Lower lobe of right lung (tissue), 2 donors: ENCODE data around the gene TMEM176B. TPM values are rescaled to one million over a fixed set of nuclear protein-coding genes. Genes with fewer than 3 reads are reported as not detected.

Source experiments
- ATAC-seq, 2 donors: fragments of 200-7000 bp; cut with Tn5 transposase; one replicate each; pipeline ENCODE4 v1.9.1; 2020 to 2022; ENCODE audit warnings: mild to moderate bottlenecking in 2 of 2, moderate library complexity in 2 of 2
- DNase-seq: peaks from one replicate; pipeline ENCODE4 v3.0.0-alpha.2; 2020
- H3K27ac ChIP-seq: fragments of 200-600 bp; one replicate; pipeline ENCODE4 v1.8.0; 2022
- H3K27me3 ChIP-seq: fragments of 200-600 bp; one replicate; pipeline ENCODE4 v1.8.0; 2022; ENCODE audit warnings: low read depth
- H3K36me3 ChIP-seq: fragments of 200-600 bp; one replicate; pipeline ENCODE4 v1.8.0; 2022; ENCODE audit warnings: mild to moderate bottlenecking
- H3K4me1 ChIP-seq: fragments of 200-600 bp; one replicate; pipeline ENCODE4 v1.8.0; 2022
- H3K4me3 ChIP-seq: fragments of 200-600 bp; one replicate; pipeline ENCODE4 v1.8.0; 2022; ENCODE audit warnings: mild to moderate bottlenecking
- H3K9me3 ChIP-seq: fragments of 200-600 bp; one replicate; pipeline ENCODE4 v1.8.0; 2022
- intact Hi-C: fragments of 100-400 bp; cut with DNase I; formaldehyde crosslinking; loops from one replicate; pipeline ENCODE4 v1.11.0; 2022
- total RNA-seq: library from RNA; stranded (reverse); fragmentation: NEBNext Ultra II Directional; extraction: Animal tissue kit (Norgen Biotek cat#: 25700); gene quantifications from one replicate; pipeline ENCODE4 v1.2.1, GENCODE V29; 2021
- TF ChIP-seq, protein P1 (sequence below): fragments of 200-600 bp; IDR thresholded peaks from one replicate; pipeline ENCODE4 v1.8.0; 2022; ENCODE audit warnings: antibody characterized with exemption, mild to moderate bottlenecking
- donor health status: DM: no; HTN: yes; CAD: no; lungs with severe emphysema.

Gene TMEM176B
- total RNA-seq, 1 donor from 2014 or later, result 69.4 TPM

- Histone ChIP-seq H3K4me1 (peaks cover 29% of the 10 kb centered on the region), H3K36me3 (peaks cover 25% of the 10 kb centered on the region), H3K4me3 (no peak overlapping the region), H3K27ac (no peak overlapping the region), H3K9me3 (no peaks in the 10 kb centered on the region), H3K27me3 (no peaks in the 10 kb centered on the region)
- DNase-seq, result no peak
- TF ChIP-seq, protein P1, sequence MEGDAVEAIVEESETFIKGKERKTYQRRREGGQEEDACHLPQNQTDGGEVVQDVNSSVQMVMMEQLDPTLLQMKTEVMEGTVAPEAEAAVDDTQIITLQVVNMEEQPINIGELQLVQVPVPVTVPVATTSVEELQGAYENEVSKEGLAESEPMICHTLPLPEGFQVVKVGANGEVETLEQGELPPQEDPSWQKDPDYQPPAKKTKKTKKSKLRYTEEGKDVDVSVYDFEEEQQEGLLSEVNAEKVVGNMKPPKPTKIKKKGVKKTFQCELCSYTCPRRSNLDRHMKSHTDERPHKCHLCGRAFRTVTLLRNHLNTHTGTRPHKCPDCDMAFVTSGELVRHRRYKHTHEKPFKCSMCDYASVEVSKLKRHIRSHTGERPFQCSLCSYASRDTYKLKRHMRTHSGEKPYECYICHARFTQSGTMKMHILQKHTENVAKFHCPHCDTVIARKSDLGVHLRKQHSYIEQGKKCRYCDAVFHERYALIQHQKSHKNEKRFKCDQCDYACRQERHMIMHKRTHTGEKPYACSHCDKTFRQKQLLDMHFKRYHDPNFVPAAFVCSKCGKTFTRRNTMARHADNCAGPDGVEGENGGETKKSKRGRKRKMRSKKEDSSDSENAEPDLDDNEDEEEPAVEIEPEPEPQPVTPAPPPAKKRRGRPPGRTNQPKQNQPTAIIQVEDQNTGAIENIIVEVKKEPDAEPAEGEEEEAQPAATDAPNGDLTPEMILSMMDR, result no peak
- no peak for ATAC-seq
- intact Hi-C loops, result no loop called here
Measured at GRCh38 chr7:150791304-150791703, 8.9 kb downstream of the TMEM176B start.

DNA sequence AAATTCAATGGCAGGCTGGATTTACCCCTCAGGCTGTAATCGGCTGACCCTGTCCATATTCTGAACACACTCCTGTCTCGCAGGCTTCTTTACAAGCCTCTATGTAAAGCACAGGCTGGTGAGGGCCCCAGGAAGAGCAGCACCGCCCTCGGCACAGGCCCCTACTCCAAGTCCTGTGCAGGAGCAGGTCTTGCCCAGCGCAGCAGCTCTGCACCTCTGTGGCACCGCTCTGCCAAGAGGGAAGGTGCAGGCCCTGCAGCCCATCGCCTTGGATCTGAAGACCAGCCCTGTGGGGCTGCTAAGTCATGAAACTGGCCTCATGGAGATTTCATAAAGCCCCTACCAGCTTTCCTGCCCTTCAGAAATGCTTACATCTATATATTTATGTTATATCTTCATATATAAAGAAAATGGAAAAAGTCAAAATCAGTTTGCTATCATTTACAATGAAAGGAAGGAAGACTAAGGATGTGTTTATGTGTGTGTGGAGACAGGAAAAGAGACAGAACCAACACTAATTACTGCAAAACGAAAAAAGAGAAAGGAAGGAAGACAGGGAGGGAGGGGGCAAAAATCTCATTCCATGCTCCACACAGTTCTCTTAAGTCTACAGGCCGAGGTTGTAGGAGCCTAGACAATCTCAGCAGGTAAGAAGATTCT, 9.6 kb downstream of the TMEM176B start:
- DNase-seq (no peak), ATAC-seq (no peak)
- no peaks in the 10 kb centered on the region for H3K9me3 ChIP-seq
- peaks cover 36% of the 10 kb centered on the region for H3K4me1 ChIP-seq
- intact Hi-C loops, result no loop called here
- TF ChIP-seq, protein P1, result no peak
- no peak overlapping the region for H3K27ac ChIP-seq
- peaks cover 20% of the 10 kb centered on the region for H3K36me3 ChIP-seq
- H3K4me3 ChIP-seq, result no peak overlapping the region
- no peaks in the 10 kb centered on the region for H3K27me3 ChIP-seq

GRCh38 chr7:150788474-150789269, 11.5 kb downstream of the TMEM176B start:
- ATAC-seq (peak; percentile 14 to 42), DNase-seq (no peak)
- H3K36me3 ChIP-seq, result peaks cover 15% of the 10 kb centered on the region
- no peak overlapping the region for H3K4me3 ChIP-seq
- peak overlapping the region; percentile 57 for H3K27ac ChIP-seq
- TF ChIP-seq, protein P1, result no peak
- peaks cover 54% of the 10 kb centered on the region for H3K4me1 ChIP-seq
- intact Hi-C loops, result no loop called here
- no peaks in the 10 kb centered on the region for H3K9me3 ChIP-seq
- H3K27me3 ChIP-seq, result no peaks in the 10 kb centered on the region

DNA sequence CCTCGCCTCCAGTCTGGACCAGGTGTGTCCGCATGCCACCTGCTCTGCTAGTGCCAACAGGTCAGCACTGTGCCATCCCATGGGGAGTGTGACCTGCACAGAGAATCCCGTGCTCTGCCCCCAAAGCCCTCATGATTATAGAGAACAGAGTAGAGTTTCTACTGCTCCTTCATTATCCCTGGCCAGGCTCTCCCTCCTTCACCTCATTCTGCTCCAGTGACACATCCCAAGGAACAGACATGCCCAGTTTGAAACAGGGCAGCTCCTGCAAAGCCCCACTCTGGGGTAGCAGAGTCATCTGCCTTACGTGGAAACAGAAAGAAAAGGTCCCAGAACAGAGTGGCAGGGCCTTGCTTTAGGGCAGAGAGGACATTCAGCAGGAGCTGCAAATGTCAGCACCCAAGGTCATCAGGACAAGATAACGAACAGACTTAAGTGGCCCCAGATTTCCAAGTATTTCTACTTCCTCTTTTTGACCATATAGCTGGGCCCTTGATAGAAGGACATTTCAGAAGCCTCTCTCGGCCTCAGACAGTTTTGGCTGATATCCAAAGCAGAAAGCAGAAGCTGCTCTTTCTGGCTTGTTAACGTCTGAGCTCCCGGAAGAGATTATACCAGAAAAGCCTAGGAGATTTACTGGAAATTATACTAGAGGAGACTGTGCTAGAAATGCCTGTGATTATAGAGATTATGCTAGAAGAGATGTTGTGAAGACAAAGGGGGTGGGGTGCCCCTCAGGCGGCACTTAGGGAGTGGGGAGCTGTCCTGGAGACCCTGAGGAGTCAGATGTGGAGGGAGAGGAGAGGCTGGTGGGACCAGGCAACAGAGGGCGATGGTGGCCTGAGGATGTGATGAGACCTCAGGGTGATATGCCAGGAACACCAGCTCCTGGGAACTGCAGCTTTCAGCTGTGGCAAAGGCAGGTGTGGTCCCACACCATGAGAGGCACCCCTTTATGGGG, 12.6 kb downstream of the TMEM176B start:
- H3K4me1 ChIP-seq, result peaks cover 57% of the 10 kb centered on the region
- TF ChIP-seq, protein P1, result no peak
- peak; percentile 52 to 66 for ATAC-seq
- H3K27me3 ChIP-seq, result no peaks in the 10 kb centered on the region
- peaks cover 7% of the 10 kb centered on the region for H3K36me3 ChIP-seq
- H3K4me3 ChIP-seq, result no peak overlapping the region
- peak overlapping the region; percentile 57 for H3K27ac ChIP-seq
- intact Hi-C loops, result no loop called here
- H3K9me3 ChIP-seq, result no peaks in the 10 kb centered on the region
- DNase-seq, result no peak

DNA sequence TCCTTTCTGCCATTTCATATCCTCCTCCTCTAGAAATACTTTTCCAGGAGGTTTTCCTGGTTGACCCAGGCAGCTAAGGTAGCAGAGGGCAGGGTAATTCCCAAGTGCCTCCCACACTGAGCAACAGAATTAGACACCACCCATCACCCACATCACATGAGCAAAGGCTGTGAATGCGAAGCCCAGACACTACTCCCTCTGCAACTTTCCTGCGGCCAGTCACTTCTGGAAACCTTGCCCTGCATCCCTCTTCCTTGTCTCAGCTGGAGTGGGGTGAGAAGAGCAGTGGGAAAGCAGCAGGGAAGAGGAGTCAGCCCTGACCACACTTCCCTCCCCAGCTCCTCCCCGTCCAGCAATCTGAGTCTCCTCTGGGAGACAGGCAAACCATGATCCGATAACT, 15.2 kb downstream of the TMEM176B start:
- ATAC-seq (peak in 1 of 2 donors; percentile 20), DNase-seq (no peak)
- Histone ChIP-seq H3K36me3 (no peaks in the 10 kb centered on the region), H3K9me3 (no peaks in the 10 kb centered on the region), H3K27ac (peak overlapping the region; percentile 38), H3K4me1 (peaks cover 76% of the 10 kb centered on the region), H3K27me3 (no peaks in the 10 kb centered on the region), H3K4me3 (no peak overlapping the region)
- intact Hi-C loops, result no loop called here
- TF ChIP-seq, protein P1, result no peak
